GM12878 (cell line): ENCODE data around the gene TPRG1. TPM values are rescaled to one million over a fixed set of nuclear protein-coding genes. Genes with fewer than 3 reads are reported as not detected.

Experiments
- ATAC-seq: fragments of 200-7000 bp; cut with Tn5 transposase; 3 replicates; pipeline ENCODE4 v1.9.1; 2020; ENCODE audit warnings: mild to moderate bottlenecking, moderate library complexity
- BruUV-seq: library from RNA; stranded (reverse); fragments of 400-500 nt; replicated peaks from 2 replicates; lab custom pipeline; 2021; lab: Mats Ljungman, UMichigan
- CTCF ChIA-PET: fragments of 300-600 bp; sonication (Branson Sonifier 250); formaldehyde crosslinking; extraction: SDS; loops from one replicate; lab custom pipeline; 2021; ENCODE audit warnings: inconsistent platforms; lab: Yijun Ruan, JAX
- POLR2A ChIA-PET: fragments of 350-600 bp; formaldehyde crosslinking; extraction: SDS; loops from one replicate; lab custom pipeline; 2021; ENCODE audit warnings: inconsistent platforms; lab: Charles Lee
- RAD21 ChIA-PET: fragments of 300-600 bp; sonication (Branson Sonifier 250); formaldehyde crosslinking; loops from one replicate; lab custom pipeline; 2023; ENCODE audit warnings: antibody characterized with exemption; ENCODE audit not compliant: unreplicated experiment; lab: Charles Lee
- SMC1A ChIA-PET: fragments of 300-600 bp; sonication (Branson Sonifier 250); formaldehyde crosslinking; loops from one replicate; lab custom pipeline; 2023; ENCODE audit not compliant: unreplicated experiment, uncharacterized antibody; lab: Charles Lee
- DNase-seq: peaks from one replicate; pipeline ENCODE4 v3.0.0-alpha.2; 2011; ENCODE audit warnings: low read depth, low spot score
- FAIRE-seq: peaks from 3 replicates; lab custom pipeline; 2011; peaks lifted over from hg19 to GRCh38; lab: Jason Lieb, UNC
- H2AFZ ChIP-seq: 2 replicates; pipeline ENCODE4 v1.6.0; 2011; ENCODE audit warnings: low read depth, low read length, control low read depth; ENCODE audit not compliant: control insufficient read depth
- H3K27ac ChIP-seq: 2 replicates; pipeline ENCODE4 v1.5.1; 2011; ENCODE audit warnings: control low read depth; ENCODE audit not compliant: control insufficient read depth, insufficient read depth
- H3K27me3 ChIP-seq, 2 experiments: replicated peaks in 1 of 2; 2 replicates each; pipeline versions ENCODE4 v1.6.0 to v1.6.1; 2011; ENCODE audit warnings: low read length in 1 of 2; ENCODE audit not compliant: control insufficient read depth in 2 of 2, insufficient read depth in 2 of 2
- H3K36me3 ChIP-seq, 2 experiments: 2 replicates each; pipeline ENCODE4 v1.5.1; 2011; ENCODE audit warnings: low read length in 1 of 2; ENCODE audit not compliant: control insufficient read depth in 2 of 2, insufficient read depth in 2 of 2
- H3K4me1 ChIP-seq: 2 replicates; pipeline ENCODE4 v1.6.1; 2011; ENCODE audit warnings: mild to moderate bottlenecking, low read length, moderate library complexity, mixed read lengths; ENCODE audit not compliant: control insufficient read depth, insufficient read depth
- H3K4me2 ChIP-seq: 2 replicates; pipeline ENCODE4 v1.6.0; 2011; ENCODE audit warnings: control low read depth; ENCODE audit not compliant: control insufficient read depth, insufficient read depth
- H3K4me3 ChIP-seq: fragments of 200-600 bp; sonication (generic); 2 replicates; pipeline ENCODE4 v1.5.1; 2016
- H3K79me2 ChIP-seq: 2 replicates; pipeline ENCODE4 v1.6.0; 2011; ENCODE audit warnings: low read length; ENCODE audit not compliant: control insufficient read depth, insufficient read depth
- H3K9ac ChIP-seq: 2 replicates; pipeline ENCODE4 v1.8.0; 2011; ENCODE audit warnings: low read length, control low read depth, mixed read lengths; ENCODE audit not compliant: control insufficient read depth, insufficient read depth
- H3K9me3 ChIP-seq: replicated peaks from 3 replicates; pipeline ENCODE4 v1.5.1; 2011; ENCODE audit warnings: mild to moderate bottlenecking, low read length; ENCODE audit not compliant: control insufficient read depth, insufficient read depth
- H4K20me1 ChIP-seq: 2 replicates; pipeline ENCODE4 v1.6.0; 2011; ENCODE audit not compliant: control insufficient read depth, insufficient read depth
- E2F8 ChIP-seq: fragments of 450-650 bp; IDR thresholded peaks from 2 replicates; pipeline ENCODE4 v1.6.1; 2018; ENCODE audit warnings: mild to moderate bottlenecking, low read depth, moderate library complexity; ENCODE audit not compliant: partially characterized antibody
- ESRRA ChIP-seq: IDR thresholded peaks from 2 replicates; pipeline ENCODE4 v1.6.1; 2012; ENCODE audit warnings: mild to moderate bottlenecking, low read length, improper control_type of control experiment
- FOXM1 ChIP-seq: IDR thresholded peaks from 2 replicates; pipeline ENCODE4 v1.6.1; 2012; ENCODE audit warnings: low read depth, mild to moderate bottlenecking, inconsistent platforms, low read length, moderate library complexity
- GABPA ChIP-seq: IDR thresholded peaks from 2 replicates; pipeline ENCODE4 v1.6.1; 2014; ENCODE audit warnings: antibody characterized with exemption, low read depth, mild to moderate bottlenecking, inconsistent platforms
- JUND ChIP-seq: IDR thresholded peaks from 2 replicates; pipeline ENCODE4 v1.6.1; 2012; ENCODE audit warnings: low read depth, mild to moderate bottlenecking, low read length, improper control_type of control experiment, moderate library complexity
- KAT2A ChIP-seq: conservative IDR thresholded peaks from 2 replicates; pipeline ENCODE4 v1.6.1; 2011; ENCODE audit warnings: low read depth, low read length; ENCODE audit not compliant: control insufficient read depth
- NR2C2 ChIP-seq: IDR thresholded peaks from 2 replicates; pipeline ENCODE4 v1.6.1; 2011; ENCODE audit warnings: borderline replicate concordance, low read depth; ENCODE audit not compliant: control insufficient read depth, insufficient read length
- SRF ChIP-seq, 2 experiments: IDR thresholded peaks; 2 replicates each; pipeline ENCODE4 v1.6.1; 2011; ENCODE audit warnings: low read depth in 2 of 2, low read length in 2 of 2, mild to moderate bottlenecking in 1 of 2, moderate library complexity in 1 of 2
- SUPT20H ChIP-seq: IDR thresholded peaks from 2 replicates; pipeline ENCODE4 v1.6.1; 2011; ENCODE audit warnings: low read depth, mild to moderate bottlenecking, low read length, moderate library complexity, borderline replicate concordance; ENCODE audit not compliant: control insufficient read depth
- TBL1XR1 ChIP-seq: IDR thresholded peaks from 2 replicates; pipeline ENCODE4 v1.6.1; 2012; ENCODE audit warnings: low read depth, low read length, improper control_type of control experiment
- WGBS: methylation state at CpG from one replicate; pipeline ENCODE4 v1.1.6; 2016; ENCODE audit warnings: low lambda C conversion rate; ENCODE audit not compliant: insufficient replicate concordance, insufficient coverage; ENCODE audit errors: missing lambda C conversion rate; 5-methylcytosine and 5-hydroxymethylcytosine counted together
- in situ Hi-C: fragments of 300-500 bp; cut with MboI; formaldehyde crosslinking; loops from 9 replicates; pipeline ENCODE4 v1.14.3; 2018; ENCODE audit warnings: mixed read lengths
- intact Hi-C: fragments of 100-400 bp; cut with micrococcal nuclease; formaldehyde crosslinking; loops from one replicate; pipeline ENCODE4 v1.14.2; 2022; ENCODE audit not compliant: unreplicated experiment
- polyA plus RNA-seq, 11 experiments: library from polyadenylated mRNA; depleted of rRNA in 4 of 11; unstranded in 6 of 11; stranded (reverse) in 5 of 11; fragments of >200 nt; fragmentation: Nextera tagmentation in 4 of 11; fragmentation: Illumina TruSeq in 1 of 11; extraction: Ambion mirVana in 4 of 11; extraction: Trizol in 1 of 11; gene quantifications; 1 replicate in 1 of 11; 2 replicates in 10 of 11; pipeline versions ENCODE4 v1.2.1 to v1.2.3, GENCODE V29; 2011 to 2016; ENCODE audit warnings: inconsistent platforms in 2 of 11, missing spikeins in 2 of 11, low read depth in 1 of 11
- total RNA-seq, 4 experiments: library from RNA; depleted of rRNA in 3 of 4; stranded (reverse); fragments of >200 nt in 3 of 4; fragmentation: Illumina TruSeq in 1 of 4; extraction: Trizol in 1 of 4; gene quantifications; 2 replicates each; pipeline versions ENCODE4 v1.2.1 to v1.2.3, GENCODE V29; 2013 to 2021

The TPRG1 gene
- total and polyA plus RNA-seq, 10 of the 15 experiments (the other 5 are each of a cell fraction or from before 2014, with no cell fraction given): 0.26 to 30.7 (median 3.6) TPM

- H3K27ac ChIP-seq: no peak overlapping the region
- RAD21 ChIA-PET: interaction anchor here (1.3 kb wide), 1 partner anchor 603 kb away, joined by 3 read pairs; no protein-coding TSS in a partner anchor
- no peak overlapping the region for H3K9ac ChIP-seq
- BruUV-seq: no TSS peak
- no peaks in the 10 kb centered on the region for H3K79me2 ChIP-seq
- no peak overlapping the region for H2AFZ ChIP-seq
- no peaks in the 10 kb centered on the region for H4K20me1 ChIP-seq
- WGBS: 73% methylated on average over 5 of the region's 5 CpGs
- ATAC-seq (no peak), FAIRE-seq (no peak), DNase-seq (no peak)
- H3K36me3 ChIP-seq: no peaks in the 10 kb centered on the region
- in situ Hi-C loops: no loop called here
- no peaks in the 10 kb centered on the region for H3K27me3 ChIP-seq
- H3K4me3 ChIP-seq: no peak overlapping the region
- TF ChIP-seq FOXM1 (no peak), GABPA (no peak), E2F8 (no peak), SRF (IDR thresholded peaks at IDR 0.05; ENCODE audit: low read depth in 2 of 2, low read length in 2 of 2) (no peak), ESRRA (no peak), JUND (no peak), KAT2A (no peak), TBL1XR1 (no peak), NR2C2 (no peak), SUPT20H (no peak)
- no peak overlapping the region for H3K4me2 ChIP-seq
- intact Hi-C loops: no loop called here
- CTCF ChIA-PET: interaction anchor here (1.0 to 1.4 kb wide), 2 partner anchors 32 to 72 kb away, joined by 3 to 5 read pairs; no protein-coding TSS in a partner anchor
- peaks cover 6% of the 10 kb centered on the region for H3K4me1 ChIP-seq
- POLR2A ChIA-PET: interaction anchor here (0.7 kb wide), 1 partner anchor 32 kb away, joined by 3 read pairs; no protein-coding TSS in a partner anchor
- H3K9me3 ChIP-seq: no peaks in the 10 kb centered on the region
- SMC1A ChIA-PET: interaction anchor here (1.5 to 1.6 kb wide), 2 partner anchors 15 to 62 kb away, joined by 3 to 4 read pairs; no protein-coding TSS in a partner anchor
Observed at GRCh38 chr3:189344996-189345395, 173.2 kb downstream of the TPRG1 start.
